Lower lobe of right lung (tissue), 2 donors: ENCODE data around the gene FMNL2. TPM values are rescaled to one million over a fixed set of nuclear protein-coding genes. Genes with fewer than 3 reads are reported as not detected.
A peak's percentile ranks its signal among the peaks of the same experiment; 100 is the strongest.

Experiments
- ATAC-seq, 2 donors: fragments of 200-7000 bp; cut with Tn5 transposase; one replicate each; pipeline ENCODE4 v1.9.1; 2020 to 2022; ENCODE audit warnings: mild to moderate bottlenecking in 2 of 2, moderate library complexity in 2 of 2
- DNase-seq: peaks from one replicate; pipeline ENCODE4 v3.0.0-alpha.2; 2020
- H3K27ac ChIP-seq: fragments of 200-600 bp; one replicate; pipeline ENCODE4 v1.8.0; 2022
- H3K27me3 ChIP-seq: fragments of 200-600 bp; one replicate; pipeline ENCODE4 v1.8.0; 2022; ENCODE audit warnings: low read depth
- H3K36me3 ChIP-seq: fragments of 200-600 bp; one replicate; pipeline ENCODE4 v1.8.0; 2022; ENCODE audit warnings: mild to moderate bottlenecking
- H3K4me1 ChIP-seq: fragments of 200-600 bp; one replicate; pipeline ENCODE4 v1.8.0; 2022
- H3K4me3 ChIP-seq: fragments of 200-600 bp; one replicate; pipeline ENCODE4 v1.8.0; 2022; ENCODE audit warnings: mild to moderate bottlenecking
- H3K9me3 ChIP-seq: fragments of 200-600 bp; one replicate; pipeline ENCODE4 v1.8.0; 2022
- CTCF ChIP-seq: fragments of 200-600 bp; IDR thresholded peaks from one replicate; pipeline ENCODE4 v1.8.0; 2022; ENCODE audit warnings: antibody characterized with exemption, mild to moderate bottlenecking
- intact Hi-C: fragments of 100-400 bp; cut with DNase I; formaldehyde crosslinking; loops from one replicate; pipeline ENCODE4 v1.11.0; 2022
- total RNA-seq: library from RNA; stranded (reverse); fragmentation: NEBNext Ultra II Directional; extraction: Animal tissue kit (Norgen Biotek cat#: 25700); gene quantifications from one replicate; pipeline ENCODE4 v1.2.1, GENCODE V29; 2021
- donor health status: DM: no; HTN: yes; CAD: no; lungs with severe emphysema.

The FMNL2 gene
- total RNA-seq, 1 donor from 2014 or later, result 77.9 TPM

GRCh38 chr2:152389483-152389882 is 54.5 kb downstream of the FMNL2 start:
- H3K9me3 ChIP-seq, result no peaks in the 10 kb centered on the region
- H3K4me1 ChIP-seq, result no peaks in the 10 kb centered on the region
- DNase-seq (no peak), ATAC-seq (no peak)
- intact Hi-C loops, result no loop called here
- no peak for TF ChIP-seq CTCF
- no peak overlapping the region for H3K27ac ChIP-seq
- H3K4me3 ChIP-seq, result no peak overlapping the region
- H3K27me3 ChIP-seq, result no peaks in the 10 kb centered on the region
- H3K36me3 ChIP-seq, result no peaks in the 10 kb centered on the region

- DNase-seq (no peak), ATAC-seq (no peak)
- Histone ChIP-seq H3K9me3 (no peaks in the 10 kb centered on the region), H3K36me3 (no peaks in the 10 kb centered on the region), H3K4me1 (peaks cover 4% of the 10 kb centered on the region), H3K27me3 (no peaks in the 10 kb centered on the region), H3K4me3 (no peak overlapping the region), H3K27ac (no peak overlapping the region)
- intact Hi-C loops, result no loop called here
- TF ChIP-seq CTCF, result no peak
Measured at GRCh38 chr2:152390837-152391236, 55.9 kb downstream of the FMNL2 start.

GRCh38 chr2:152391318-152391717 is 56.3 kb downstream of the FMNL2 start:
- Histone ChIP-seq H3K9me3 (no peaks in the 10 kb centered on the region), H3K27ac (no peak overlapping the region), H3K36me3 (no peaks in the 10 kb centered on the region), H3K4me3 (no peak overlapping the region), H3K4me1 (peaks cover 4% of the 10 kb centered on the region), H3K27me3 (no peaks in the 10 kb centered on the region)
- no peak for TF ChIP-seq CTCF
- intact Hi-C loops, result no loop called here
- ATAC-seq (no peak), DNase-seq (no peak)

GRCh38 chr2:152393377-152393776 is 58.4 kb downstream of the FMNL2 start:
- no peak for TF ChIP-seq CTCF
- intact Hi-C loops, result no loop called here

GRCh38 chr2:152394326-152394725 is 59.4 kb downstream of the FMNL2 start:
- no peak overlapping the region for H3K4me3 ChIP-seq
- no peaks in the 10 kb centered on the region for H3K27me3 ChIP-seq
- DNase-seq (no peak), ATAC-seq (no peak)
- H3K9me3 ChIP-seq, result no peaks in the 10 kb centered on the region
- intact Hi-C loops, result no loop called here
- peaks cover 7% of the 10 kb centered on the region for H3K4me1 ChIP-seq
- no peak overlapping the region for H3K27ac ChIP-seq
- TF ChIP-seq CTCF, result no peak
- no peaks in the 10 kb centered on the region for H3K36me3 ChIP-seq

More at GRCh38 chr2:152393377-152393776, 58.4 kb downstream of the FMNL2 start:
- ATAC-seq (no peak), DNase-seq (no peak)
- H3K4me1 ChIP-seq, result peaks cover 7% of the 10 kb centered on the region
- H3K36me3 ChIP-seq, result no peaks in the 10 kb centered on the region
- H3K27ac ChIP-seq, result no peak overlapping the region
- H3K27me3 ChIP-seq, result no peaks in the 10 kb centered on the region
- H3K9me3 ChIP-seq, result no peaks in the 10 kb centered on the region
- H3K4me3 ChIP-seq, result no peak overlapping the region

- DNase-seq (no peak), ATAC-seq (peak; percentile 42 to 62)
- Histone ChIP-seq H3K4me1 (peaks cover 7% of the 10 kb centered on the region), H3K36me3 (no peaks in the 10 kb centered on the region), H3K9me3 (no peaks in the 10 kb centered on the region), H3K27me3 (no peaks in the 10 kb centered on the region), H3K27ac (peak overlapping the region; percentile 9), H3K4me3 (no peak overlapping the region)
- intact Hi-C loops, result no loop called here
- no peak for TF ChIP-seq CTCF
Measured at GRCh38 chr2:152395103-152395502, 60.1 kb downstream of the FMNL2 start.
